ENCODE measurements around the gene ERG.

GRCh38 chr21:38498057-38498833, at the start of gene ERG:
- no peak for TF ChIP-seq POLR2A (IDR thresholded peaks at IDR 0.05)
- no peak for TF ChIP-seq CTCF (IDR thresholded peaks at IDR 0.05)
